Measurements from ENCODE around the gene BRAF. TPM values are rescaled to one million over a fixed set of nuclear protein-coding genes. Genes with fewer than 3 reads are reported as not detected.
A peak's percentile ranks its signal among the peaks of the same experiment; 100 is the strongest.

The BRAF gene
- total RNA-seq, 4 donors from 2014 or later = 43.5 to 56.5 (median 49.5) TPM

DNA sequence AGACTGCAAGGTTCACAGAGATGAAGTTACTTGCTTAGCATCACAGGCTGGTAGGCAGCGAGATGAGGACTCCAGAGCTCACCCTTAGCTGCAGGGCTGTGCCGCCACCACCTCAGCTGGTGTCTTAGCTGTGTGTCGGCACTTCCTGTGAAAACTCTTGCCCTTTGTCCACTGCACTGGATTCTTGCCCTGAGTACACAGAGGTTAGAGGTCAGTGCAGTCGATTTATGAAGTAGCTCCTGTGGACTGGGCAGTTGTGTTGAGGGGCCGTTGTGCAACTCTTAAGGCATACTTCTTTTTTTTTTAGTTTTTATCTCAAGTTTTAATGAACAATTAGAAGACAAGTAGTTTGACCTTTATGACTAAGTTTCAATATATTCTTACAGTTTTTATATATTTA lies 217.6 kb downstream of the BRAF start:
- no peaks in the 10 kb centered on the region for H3K9me3 ChIP-seq
- 63 to 78% methylated on average over 5 of the region's 5 CpGs for WGBS, 2 donors
- DNase-seq (ENCODE audit: low spot score in 2 of 2) = no peak
- peaks cover 0 to 41% (median 5%) of the 10 kb centered on the region in 3 donors for H3K36me3 ChIP-seq
- H3K4me3 ChIP-seq = no peak overlapping the region
- H3K4me1 ChIP-seq = no peaks in the 10 kb centered on the region
- H3K27ac ChIP-seq = no peak overlapping the region
- TF ChIP-seq, protein P1, sequence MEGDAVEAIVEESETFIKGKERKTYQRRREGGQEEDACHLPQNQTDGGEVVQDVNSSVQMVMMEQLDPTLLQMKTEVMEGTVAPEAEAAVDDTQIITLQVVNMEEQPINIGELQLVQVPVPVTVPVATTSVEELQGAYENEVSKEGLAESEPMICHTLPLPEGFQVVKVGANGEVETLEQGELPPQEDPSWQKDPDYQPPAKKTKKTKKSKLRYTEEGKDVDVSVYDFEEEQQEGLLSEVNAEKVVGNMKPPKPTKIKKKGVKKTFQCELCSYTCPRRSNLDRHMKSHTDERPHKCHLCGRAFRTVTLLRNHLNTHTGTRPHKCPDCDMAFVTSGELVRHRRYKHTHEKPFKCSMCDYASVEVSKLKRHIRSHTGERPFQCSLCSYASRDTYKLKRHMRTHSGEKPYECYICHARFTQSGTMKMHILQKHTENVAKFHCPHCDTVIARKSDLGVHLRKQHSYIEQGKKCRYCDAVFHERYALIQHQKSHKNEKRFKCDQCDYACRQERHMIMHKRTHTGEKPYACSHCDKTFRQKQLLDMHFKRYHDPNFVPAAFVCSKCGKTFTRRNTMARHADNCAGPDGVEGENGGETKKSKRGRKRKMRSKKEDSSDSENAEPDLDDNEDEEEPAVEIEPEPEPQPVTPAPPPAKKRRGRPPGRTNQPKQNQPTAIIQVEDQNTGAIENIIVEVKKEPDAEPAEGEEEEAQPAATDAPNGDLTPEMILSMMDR (IDR thresholded peaks at IDR 0.05) = no peak
- TF ChIP-seq POLR2A (IDR thresholded peaks at IDR 0.05) (no peak), EP300 (IDR thresholded peaks at IDR 0.05) (no peak)
- no peaks in the 10 kb centered on the region for H3K27me3 ChIP-seq

DNA sequence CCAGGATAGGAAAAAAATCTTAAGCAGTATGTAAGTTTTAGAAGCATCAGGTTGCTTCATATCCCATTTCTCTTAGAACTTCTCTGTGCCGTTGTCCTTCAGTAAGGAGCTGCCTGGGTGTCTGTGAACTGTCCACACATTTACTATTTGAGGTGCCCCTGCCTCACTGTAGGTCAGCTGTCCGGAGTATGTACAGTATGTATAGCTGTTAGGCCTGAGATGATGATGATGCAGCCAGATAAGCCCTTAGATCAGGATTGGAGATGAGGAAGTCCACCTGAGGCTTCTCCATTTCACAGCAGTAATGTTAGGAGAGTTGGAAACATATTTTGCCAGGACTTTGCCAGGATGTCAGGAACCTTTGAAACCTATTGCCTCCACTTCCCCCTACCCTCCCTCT lies 220.5 kb downstream of the BRAF start:
- no peaks in the 10 kb centered on the region for H3K9me3 ChIP-seq
- peaks cover 0 to 41% (median 5%) of the 10 kb centered on the region in 3 donors for H3K36me3 ChIP-seq
- 87 to 94% methylated on average over 2 of the region's 2 CpGs for WGBS, 2 donors
- H3K27me3 ChIP-seq = no peaks in the 10 kb centered on the region
- no peak for TF ChIP-seq POLR2A (IDR thresholded peaks at IDR 0.05)
- TF ChIP-seq EP300 (IDR thresholded peaks at IDR 0.05) = no peak
- TF ChIP-seq, protein P1 (IDR thresholded peaks at IDR 0.05) = no peak
- no peak overlapping the region for H3K4me3 ChIP-seq
- no peak for DNase-seq (ENCODE audit: low spot score in 2 of 2)
- H3K27ac ChIP-seq = no peak overlapping the region
- H3K4me1 ChIP-seq = no peaks in the 10 kb centered on the region

DNA sequence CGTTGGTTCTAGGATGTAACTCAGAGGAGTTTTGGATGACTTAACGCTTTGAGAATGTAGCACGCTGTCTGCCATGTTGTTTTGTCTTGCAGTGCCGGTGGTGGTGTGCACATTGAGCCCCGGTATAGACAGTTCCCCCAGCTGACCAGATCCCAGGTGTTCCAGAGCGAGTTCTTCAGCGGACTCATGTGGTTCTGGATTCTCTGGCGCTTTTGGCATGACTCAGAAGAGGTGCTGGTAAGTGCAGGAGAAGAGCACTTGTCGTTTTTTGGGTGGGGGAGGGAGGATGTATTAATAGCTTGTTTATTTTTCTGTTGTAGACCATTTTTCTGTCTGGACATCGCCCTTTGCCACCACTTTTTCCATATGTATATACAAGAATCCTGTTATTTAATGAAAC lies 222.0 kb downstream of the BRAF start:
- no peak overlapping the region for H3K27ac ChIP-seq
- no peak overlapping the region for H3K4me3 ChIP-seq
- peaks cover 0 to 41% (median 5%) of the 10 kb centered on the region in 3 donors for H3K36me3 ChIP-seq
- no peak for TF ChIP-seq EP300 (IDR thresholded peaks at IDR 0.05)
- TF ChIP-seq, protein P1 (IDR thresholded peaks at IDR 0.05) = no peak
- TF ChIP-seq POLR2A (IDR thresholded peaks at IDR 0.05) = no peak
- DNase-seq (ENCODE audit: low spot score in 2 of 2) = no peak
- no peaks in the 10 kb centered on the region for H3K9me3 ChIP-seq
- H3K4me1 ChIP-seq = peaks cover 0 to 13% (median 5%) of the 10 kb centered on the region in 4 donors
- 90 to 91% methylated on average over 10 of the region's 10 CpGs for WGBS, 2 donors
- H3K27me3 ChIP-seq = no peaks in the 10 kb centered on the region

DNA sequence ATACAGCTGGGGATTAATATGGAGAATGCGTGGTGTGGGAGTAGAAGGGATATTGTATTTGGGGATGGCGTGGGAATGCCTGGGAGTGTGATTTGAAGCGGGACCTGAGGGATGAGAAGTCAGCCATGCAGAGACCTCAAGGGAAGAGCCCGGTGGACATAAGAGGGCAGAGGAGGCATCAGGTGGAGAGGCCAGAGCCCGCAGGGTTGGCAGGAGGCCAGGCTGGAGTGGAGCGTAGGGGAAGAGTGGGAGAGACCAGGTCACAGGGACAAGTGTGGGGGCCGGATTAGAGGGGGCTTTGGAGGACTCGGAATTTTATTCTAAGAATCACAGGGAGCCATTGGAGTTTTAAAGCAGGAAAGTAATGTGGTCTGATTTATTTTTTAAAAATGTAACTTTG lies 226.3 kb downstream of the BRAF start:
- H3K4me1 ChIP-seq = peaks cover 0 to 23% (median 10%) of the 10 kb centered on the region in 4 donors
- H3K36me3 ChIP-seq = peaks cover 0 to 7% (median 0%) of the 10 kb centered on the region in 3 donors
- H3K9me3 ChIP-seq = no peaks in the 10 kb centered on the region
- 51 to 52% methylated on average over 8 of the region's 8 CpGs for WGBS, 2 donors
- TF ChIP-seq POLR2A (IDR thresholded peaks at IDR 0.05) (no peak), EP300 (IDR thresholded peaks at IDR 0.05) (no peak)
- TF ChIP-seq, protein P1 (IDR thresholded peaks at IDR 0.05) = no peak
- H3K27ac ChIP-seq = no peak overlapping the region
- no peak overlapping the region for H3K4me3 ChIP-seq
- DNase-seq (ENCODE audit: low spot score in 2 of 2) = no peak
- H3K27me3 ChIP-seq = no peaks in the 10 kb centered on the region

DNA sequence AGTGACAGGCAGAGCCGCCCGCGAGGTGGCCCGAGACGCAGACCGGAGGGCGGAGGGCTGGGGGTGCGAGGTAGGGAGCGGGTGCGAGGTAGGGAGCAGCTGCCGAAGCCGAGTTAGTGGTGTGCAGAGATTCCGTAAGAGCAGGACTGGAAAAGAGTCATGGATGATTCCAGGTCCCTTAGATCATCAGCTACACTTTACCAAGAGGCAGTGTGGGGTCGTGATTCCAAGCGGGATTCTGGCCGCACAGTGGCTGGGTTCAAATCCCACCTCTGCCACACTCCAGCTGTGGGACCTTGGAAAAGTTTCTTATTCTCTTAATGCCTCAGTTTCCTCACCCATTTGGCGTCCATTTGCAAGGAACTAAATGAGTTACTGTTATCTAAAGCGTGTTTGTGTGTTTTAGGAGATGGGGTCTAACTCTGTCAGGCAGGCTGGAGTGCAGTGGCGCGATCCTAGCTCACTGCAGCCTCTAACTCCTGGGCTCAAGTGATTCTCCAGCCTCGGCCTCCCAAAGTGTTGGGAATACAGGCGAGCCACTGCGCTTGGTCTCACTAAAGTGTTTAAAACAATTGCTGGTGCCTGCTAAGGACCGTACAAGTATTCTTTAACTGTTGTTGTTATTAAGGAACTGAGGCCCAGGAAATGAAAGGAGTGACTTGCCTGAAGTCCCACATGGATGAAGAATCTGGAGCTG lies 227.1 kb downstream of the BRAF start:
- TF ChIP-seq POLR2A (IDR thresholded peaks at IDR 0.05) (no peak), EP300 (IDR thresholded peaks at IDR 0.05) (no peak)
- TF ChIP-seq, protein P1 (IDR thresholded peaks at IDR 0.05) = no peak
- Histone ChIP-seq H3K4me1 (peaks cover 0 to 23% (median 10%) of the 10 kb centered on the region in 4 donors), H3K27ac (peak overlapping the region; percentile 80 to 94 (median 93)), H3K36me3 (peaks cover 0 to 10% (median 0%) of the 10 kb centered on the region in 3 donors), H3K4me3 (peak overlapping the region; percentile 56 to 78 (median 71)), H3K27me3 (no peaks in the 10 kb centered on the region), H3K9me3 (no peaks in the 10 kb centered on the region)
- WGBS, 2 donors = 23 to 26% methylated on average over 23 to 24 of the region's 24 CpGs
- no peak for DNase-seq (ENCODE audit: low spot score in 2 of 2)

Measured in tibial nerve (tissue), 4 donors.